Measurements from ENCODE around the gene NEURL1B.
"Not testable (repeated sequence)": the region's sequence is repeated elsewhere in the genome, so short reads cannot be mapped to it uniquely, and the experiment has no call there.

NEURL1B gene

GRCh38 chr5:172699423-172699822 is 58.4 kb downstream of the NEURL1B start:
- no peak for DNase-seq

DNA sequence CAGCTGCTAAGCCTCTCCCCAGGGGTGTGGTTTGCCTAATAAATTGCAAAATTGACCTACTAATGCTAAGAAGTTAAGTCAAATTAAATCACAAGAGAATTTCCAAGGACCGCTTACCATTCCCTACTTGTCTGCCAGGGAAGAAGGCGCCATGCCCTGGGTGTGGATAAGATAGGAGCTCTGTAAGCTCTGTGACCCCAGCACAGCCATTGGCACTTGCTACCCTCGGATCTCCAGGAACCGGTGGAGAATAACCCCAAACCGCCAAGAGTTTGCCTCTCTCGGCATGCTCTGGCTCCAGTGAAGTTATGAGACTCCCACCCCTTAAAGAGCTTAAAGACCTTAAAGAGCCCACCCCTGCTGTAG is 58.9 kb downstream of the NEURL1B start:
- DNase-seq, result no peak

- no peak for DNase-seq
Measured at GRCh38 chr5:172700365-172701290, 59.6 kb downstream of the NEURL1B start.

DNA sequence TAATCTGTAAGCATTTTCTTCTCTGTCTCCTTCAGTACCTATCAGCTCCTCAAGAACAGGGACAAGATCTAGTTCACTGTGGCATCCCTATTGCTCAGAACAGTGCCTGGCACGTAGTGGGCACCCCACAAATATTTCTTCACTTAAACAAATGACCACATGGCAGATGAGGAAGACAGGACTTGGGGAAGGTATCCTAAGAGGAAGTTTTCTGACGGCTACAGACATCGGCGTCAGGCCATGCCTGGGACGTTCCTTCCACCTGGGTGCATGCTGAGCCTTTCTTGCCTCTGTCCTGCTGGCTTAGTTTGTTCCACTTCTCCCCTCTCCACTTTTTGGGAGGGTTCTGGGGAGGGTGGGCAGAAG is 60.2 kb downstream of the NEURL1B start:
- no peak for DNase-seq

GRCh38 chr5:172703952-172704351 is 62.9 kb downstream of the NEURL1B start:
- DNase-seq, result no peak

DNA sequence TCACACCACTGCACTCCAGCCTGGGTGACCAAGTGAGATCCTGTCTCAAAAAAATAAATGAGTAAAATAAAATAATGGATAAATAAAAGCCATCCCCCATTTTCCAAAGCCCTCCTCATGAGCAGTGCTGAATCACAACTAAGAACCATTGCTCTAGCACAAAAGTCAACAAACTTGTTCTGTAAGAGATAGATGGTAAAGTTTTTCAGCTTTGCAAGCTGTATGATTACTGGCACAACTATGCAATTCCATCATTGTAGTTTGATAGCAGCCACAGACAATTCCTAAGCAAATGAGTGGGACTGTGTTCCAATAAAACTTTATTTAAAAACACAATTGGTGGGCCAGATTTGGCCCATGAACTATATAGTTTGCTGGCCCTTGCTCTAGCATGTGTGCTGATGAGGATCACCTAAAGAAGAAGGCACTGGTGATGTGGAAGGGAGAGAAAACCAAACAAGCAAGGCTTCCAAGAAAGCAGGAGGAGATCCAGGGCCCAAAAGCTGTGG is 64.6 kb downstream of the NEURL1B start:
- DNase-seq, result no peak

GRCh38 chr5:172706796-172707195 is 65.7 kb downstream of the NEURL1B start:
- DNase-seq, result no peak

GRCh38 chr5:172707285-172708182 is 66.5 kb downstream of the NEURL1B start:
- DNase-seq, result no peak

GRCh38 chr5:172708183-172708505 is 67.1 kb downstream of the NEURL1B start:
- DNase-seq, result no peak

GRCh38 chr5:172710676-172711075 is 69.6 kb downstream of the NEURL1B start:
- DNase-seq, result no peak

GRCh38 chr5:172711321-172711861 is 70.3 kb downstream of the NEURL1B start:
- not testable (repeated sequence) for DNase-seq

GRCh38 chr5:172712610-172713009 is 71.5 kb downstream of the NEURL1B start:
- no peak for DNase-seq

GRCh38 chr5:172713113-172713808 is 72.2 kb downstream of the NEURL1B start:
- DNase-seq, result peak; percentile 24

DNA sequence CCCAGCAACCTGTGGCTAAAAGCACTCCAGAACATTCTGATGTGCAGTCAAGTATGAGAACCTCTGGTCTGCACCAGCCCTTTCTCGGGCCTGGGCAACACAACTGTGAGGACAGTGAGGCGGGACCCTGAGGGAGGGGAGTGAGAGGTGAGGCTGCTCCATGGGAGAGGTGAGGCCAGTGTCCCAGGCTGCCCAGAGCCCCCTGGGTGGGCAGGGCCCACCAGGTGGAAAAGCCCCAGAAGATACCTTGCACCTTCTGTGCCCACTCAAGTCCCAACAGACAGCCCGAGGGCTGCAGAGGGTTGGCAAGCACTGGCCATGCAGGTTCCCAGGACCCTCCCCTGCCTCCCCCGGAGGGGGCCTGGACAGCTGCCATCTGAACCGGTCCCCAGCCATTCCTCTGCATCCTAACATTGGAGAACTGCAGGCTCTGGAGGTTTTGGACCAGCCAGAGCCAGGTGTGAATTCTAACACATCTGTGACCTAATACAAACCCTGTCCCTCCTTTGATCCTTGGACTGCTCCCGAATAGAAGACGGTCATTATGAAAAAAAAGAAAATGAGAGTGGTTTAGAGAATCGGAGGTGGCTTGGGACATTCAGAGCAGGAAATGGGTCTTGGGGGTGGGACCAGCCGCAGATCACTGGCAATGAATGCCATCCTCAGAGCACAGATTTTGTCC is 72.9 kb downstream of the NEURL1B start:
- DNase-seq, result no peak

DNA sequence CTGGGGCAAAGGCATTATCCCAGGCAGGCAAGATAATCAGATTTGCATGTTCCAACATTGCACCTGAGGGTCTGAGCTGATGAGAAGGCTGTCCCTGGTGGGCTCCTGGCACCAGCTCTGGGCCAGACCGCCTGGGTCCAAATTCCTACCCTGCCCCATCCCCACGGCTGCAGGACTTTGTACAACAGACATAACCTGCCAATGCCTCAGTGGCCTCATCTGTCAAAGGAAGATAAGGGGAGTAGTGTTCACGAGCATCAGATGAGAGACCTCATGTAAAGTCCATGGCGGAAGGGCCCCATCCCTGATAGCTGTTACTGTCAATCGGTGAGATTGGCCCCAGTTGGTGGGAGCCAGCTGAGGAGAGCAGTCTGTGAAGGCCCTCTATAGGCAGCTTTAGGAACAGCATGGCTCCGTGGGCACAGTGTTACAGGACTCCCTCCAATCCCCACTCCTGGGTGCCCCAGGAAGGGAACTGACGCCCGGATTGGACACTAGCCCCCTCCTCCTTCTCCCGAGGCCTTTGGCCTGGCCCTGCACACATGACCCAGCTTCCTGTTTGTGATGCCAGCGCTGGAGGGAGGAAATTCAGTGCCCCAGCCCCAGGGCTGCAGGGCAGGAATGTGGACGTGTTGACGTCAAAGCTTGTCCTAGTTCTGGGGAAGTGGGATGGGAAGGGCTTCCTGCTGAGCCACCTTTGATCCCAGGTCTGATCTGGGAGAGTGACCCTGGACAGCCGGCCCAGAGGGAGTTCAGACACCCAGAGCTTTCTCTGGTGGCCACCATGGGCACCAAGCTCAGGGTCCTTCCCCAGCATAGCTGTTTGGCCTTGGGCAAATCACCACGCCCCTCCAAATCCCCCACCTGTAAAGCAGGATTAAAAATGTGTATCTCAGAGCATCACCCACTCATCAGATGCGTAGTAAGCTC is 73.7 kb downstream of the NEURL1B start:
- DNase-seq, result peak; percentile 49

DNA sequence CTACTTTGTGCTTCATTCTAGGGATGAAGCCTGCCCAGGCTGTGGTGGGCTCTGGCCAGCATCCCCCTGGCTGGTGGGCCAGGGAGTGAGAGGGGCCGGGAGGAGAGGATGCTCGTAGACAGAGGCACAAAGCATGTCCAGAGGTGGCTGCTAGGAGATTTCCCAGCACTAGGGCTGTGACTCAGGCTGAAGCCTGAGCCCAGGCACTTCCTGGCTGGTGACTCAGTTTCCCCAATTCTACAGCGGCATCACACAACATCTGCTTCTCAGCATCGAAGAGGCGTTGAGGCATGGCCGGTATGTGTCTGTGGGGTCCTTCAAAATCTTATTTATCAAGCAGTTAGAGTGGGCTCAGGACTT is 74.3 kb downstream of the NEURL1B start:
- DNase-seq, result no peak

DNA sequence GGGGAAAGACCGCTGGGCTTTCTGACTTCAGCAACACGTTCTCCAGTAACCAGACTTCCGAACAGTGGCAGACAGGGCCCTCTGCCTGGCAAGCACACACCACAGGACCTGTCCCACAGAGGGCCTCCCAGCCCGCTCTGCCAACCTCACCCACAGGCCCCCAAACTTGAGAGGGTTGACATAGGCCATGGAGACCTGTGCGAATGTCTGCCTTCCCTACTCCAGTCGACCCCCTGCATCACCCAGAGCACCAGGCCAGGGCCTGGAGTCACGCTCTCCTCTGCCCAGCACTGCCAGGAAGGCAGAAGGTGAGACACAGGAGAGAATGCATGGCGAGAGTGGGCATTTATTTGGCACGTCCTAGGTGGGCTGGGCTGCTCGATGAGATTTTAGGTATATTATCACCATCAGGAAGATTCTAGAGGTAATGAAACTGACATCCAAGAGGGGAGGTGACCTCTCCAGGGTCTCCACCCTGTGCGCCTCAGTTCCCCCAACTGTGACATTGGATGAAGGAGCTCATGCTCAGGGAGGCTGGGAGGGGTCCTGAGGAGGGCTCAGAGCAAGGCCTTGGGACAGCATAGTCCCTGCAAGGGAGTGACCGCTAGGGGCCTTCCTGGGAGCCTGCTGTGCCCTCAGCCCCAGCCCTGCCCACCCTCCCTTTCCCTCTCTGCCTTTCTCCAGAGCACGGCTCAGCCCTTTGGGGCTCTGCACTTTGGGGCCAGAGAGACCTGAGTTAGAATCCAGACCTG is 75.0 kb downstream of the NEURL1B start:
- DNase-seq, result no peak

GRCh38 chr5:172716796-172717313 is 75.8 kb downstream of the NEURL1B start:
- DNase-seq, result peak; percentile 70

DNA sequence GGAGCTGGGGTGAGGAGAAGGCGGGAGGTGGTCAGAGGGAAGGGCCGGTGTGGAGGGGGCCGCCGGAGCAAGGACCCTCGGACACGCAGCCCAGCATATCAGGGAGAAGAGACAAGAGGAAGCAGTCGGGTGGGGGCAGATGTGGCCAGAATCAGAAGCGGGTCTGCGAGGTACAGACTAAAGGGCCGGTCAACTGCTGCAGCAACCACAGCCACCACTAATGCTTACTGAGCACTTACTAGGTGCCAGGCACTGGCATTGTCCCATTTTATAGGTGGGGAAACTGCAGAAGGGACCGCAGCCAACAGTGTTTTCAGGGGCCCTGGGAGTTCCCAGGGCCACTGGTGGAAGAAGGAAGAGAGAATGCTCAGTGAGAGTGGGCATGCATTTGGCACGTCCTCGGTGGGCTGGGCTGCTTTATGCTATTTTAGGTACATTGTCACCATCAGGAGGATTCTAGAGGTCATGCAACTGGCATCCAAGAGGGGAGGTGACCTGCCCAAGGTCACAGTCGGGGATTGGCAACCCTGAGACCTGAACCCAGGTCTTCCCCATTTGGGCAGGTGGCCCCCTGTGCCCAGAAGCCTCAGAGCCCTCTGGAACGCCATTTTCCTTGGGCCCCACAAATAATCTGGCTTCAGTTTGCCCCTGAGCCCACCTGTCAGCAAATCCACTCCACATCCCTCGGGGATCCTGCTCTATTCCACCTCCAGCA is 76.6 kb downstream of the NEURL1B start:
- no peak for DNase-seq

All from T1000 (cell line).